Body of pancreas (tissue), 4 donors: ENCODE data around the gene KRTAP5-10. TPM values are rescaled to one million over a fixed set of nuclear protein-coding genes. Genes with fewer than 3 reads are reported as not detected.

Experiments
- ATAC-seq: fragments of 150-250 bp; one replicate; pipeline ENCODE4 v1.9.1; 2016
- DNase-seq, 4 donors: peaks; one replicate each; pipeline ENCODE4 v3.0.0-alpha.2; 2019
- H3K27ac ChIP-seq, 4 donors: fragments of 200-600 bp; sonication (generic); 1 replicate in 3 of 4; 2 replicates in 1 of 4; pipeline versions ENCODE4 v1.5.1 to v1.6.1; 2016 to 2019; ENCODE audit warnings: mild to moderate bottlenecking in 1 of 4, mixed read lengths in 1 of 4, moderate library complexity in 1 of 4
- H3K27me3 ChIP-seq, 2 donors: fragments of 200-600 bp; sonication (generic); one replicate each; pipeline ENCODE4 v1.6.0; 2016; ENCODE audit warnings: mild to moderate bottlenecking in 1 of 2
- H3K36me3 ChIP-seq, 2 donors: fragments of 200-600 bp; sonication (generic); replicated peaks in 1 of 2; 2 replicates each; pipeline ENCODE4 v1.5.1; 2016; ENCODE audit warnings: low read depth in 2 of 2; ENCODE audit not compliant: insufficient read depth in 1 of 2
- H3K4me1 ChIP-seq: fragments of 200-600 bp; sonication (generic); one replicate; pipeline ENCODE4 v1.6.0; 2016
- H3K4me3 ChIP-seq, 2 donors: fragments of 200-600 bp; sonication (generic); 1 replicate in 1 of 2; 2 replicates in 1 of 2; pipeline ENCODE4 v1.5.1; 2016 to 2019
- H3K9me3 ChIP-seq, 3 donors: fragments of 200-600 bp; sonication (generic); 1 replicate in 2 of 3; 2 replicates in 1 of 3; pipeline ENCODE4 v1.5.1; 2016
- CTCF ChIP-seq, 7 experiments: fragments of 450-650 bp in 4 of 7; fragments of 200-600 bp in 3 of 7; sonication (generic) in 3 of 7; IDR thresholded peaks; one replicate each; pipeline ENCODE4 v1.5.1; 2016 to 2019; ENCODE audit warnings: antibody characterized with exemption in 7 of 7
- POLR2A ChIP-seq, 3 donors: fragments of 450-650 bp; IDR thresholded peaks; one replicate each; pipeline ENCODE4 v1.6.1; 2016; ENCODE audit warnings: antibody characterized with exemption in 3 of 3, mild to moderate bottlenecking in 2 of 3
- WGBS, 2 donors: methylation state at CpG; one replicate each; pipeline ENCODE4 v1.1.5; 2017; 5-methylcytosine and 5-hydroxymethylcytosine counted together
- intact Hi-C: fragments of 100-400 bp; cut with DNase I; formaldehyde crosslinking; loops from one replicate; pipeline ENCODE4 v1.15.1; 2023
- total RNA-seq, 2 donors: library from RNA; depleted of rRNA; stranded (reverse); fragments of >200 nt; gene quantifications; one replicate each; pipeline ENCODE4 v1.1.0, GENCODE V29; 2016

Gene KRTAP5-10
- total RNA-seq: not detected

- Histone ChIP-seq H3K9me3 (no peaks in the 10 kb centered on the region), H3K4me1 (no peaks in the 10 kb centered on the region), H3K27me3 (no peaks in the 10 kb centered on the region), H3K27ac (no peak within 1 kb of the TSS), H3K36me3 (no peaks in the 10 kb centered on the region), H3K4me3 (no peak within 1 kb of the TSS)
- intact Hi-C loops: no loop called here
- TF ChIP-seq POLR2A (IDR thresholded peaks at IDR 0.05) (no peak), CTCF (IDR thresholded peaks at IDR 0.05) (no peak)
- no peak for ATAC-seq
- DNase-seq: no peak
- 61 to 77% methylated on average over 2 to 5 of the region's 5 CpGs for WGBS, 2 donors
Observed at GRCh38 chr11:71565263-71565662, at the start of gene KRTAP5-10. KRTAP5-10 (plus strand) TSS chr11:71565563; CDS start chr11:71565588, 25 bp downstream.

GRCh38 chr11:71518506-71519471, 46.6 kb upstream of the KRTAP5-10 start:
- intact Hi-C loops: no loop called here
- Histone ChIP-seq H3K4me1 (no peaks in the 10 kb centered on the region), H3K4me3 (no peak overlapping the region), H3K36me3 (no peaks in the 10 kb centered on the region), H3K9me3 (no peaks in the 10 kb centered on the region), H3K27ac (no peak overlapping the region), H3K27me3 (no peaks in the 10 kb centered on the region)
- DNase-seq (no peak), ATAC-seq (no peak)
- WGBS, 2 donors: 88 to 91% methylated on average over 18 to 42 of the region's 55 CpGs
- TF ChIP-seq CTCF (IDR thresholded peaks at IDR 0.05): no peak
- no peak for TF ChIP-seq POLR2A (IDR thresholded peaks at IDR 0.05)

- TF ChIP-seq POLR2A (IDR thresholded peaks at IDR 0.05) (no peak), CTCF (IDR thresholded peaks at IDR 0.05) (no peak)
- intact Hi-C loops: no loop called here
- Histone ChIP-seq H3K4me3 (no peak overlapping the region), H3K4me1 (no peaks in the 10 kb centered on the region), H3K27ac (no peak overlapping the region), H3K9me3 (no peaks in the 10 kb centered on the region), H3K27me3 (no peaks in the 10 kb centered on the region), H3K36me3 (no peaks in the 10 kb centered on the region)
- WGBS, 2 donors: 73 to 74% methylated on average over 8 to 10 of the region's 10 CpGs
- no peak for DNase-seq
- no peak for ATAC-seq
Observed at GRCh38 chr11:71519546-71519945, 45.8 kb upstream of the KRTAP5-10 start.

- DNase-seq (no peak), ATAC-seq (no peak)
- Histone ChIP-seq H3K9me3 (no peaks in the 10 kb centered on the region), H3K27ac (no peak overlapping the region), H3K4me1 (no peaks in the 10 kb centered on the region), H3K4me3 (no peak overlapping the region), H3K36me3 (no peaks in the 10 kb centered on the region), H3K27me3 (no peaks in the 10 kb centered on the region)
- intact Hi-C loops: no loop called here
- WGBS, 2 donors: 64 to 81% methylated on average over 2 to 3 of the region's 3 CpGs
- TF ChIP-seq CTCF (IDR thresholded peaks at IDR 0.05) (no peak), POLR2A (IDR thresholded peaks at IDR 0.05) (no peak)
Observed at GRCh38 chr11:71525188-71525937, 40.0 kb upstream of the KRTAP5-10 start.
